Measurements from ENCODE around the gene AK4.

AK4 gene

GRCh38 chr1:65172936-65173690 is 25.1 kb downstream of the AK4 start:
- DNase-seq (ENCODE audit: low spot score), result no peak
- in situ Hi-C loops (cut with MboI; ENCODE audit: low pct_unique_long_range_greater_than_20kb, low sequenced_read_pairs, unreplicated experiment), result no loop called here

GRCh38 chr1:65174585-65174984 is 26.6 kb downstream of the AK4 start:
- in situ Hi-C loops (cut with MboI; ENCODE audit: low pct_unique_long_range_greater_than_20kb, low sequenced_read_pairs, unreplicated experiment), result no loop called here
- peak; percentile 59 for DNase-seq (ENCODE audit: low spot score)
- TF ChIP-seq CTCF (IDR thresholded peaks at IDR 0.05; ENCODE audit: extremely low read depth, insufficient read depth, missing control alignments), result no peak

More at GRCh38 chr1:65172936-65173690, 25.1 kb downstream of the AK4 start:
- TF ChIP-seq CTCF (IDR thresholded peaks at IDR 0.05; ENCODE audit: extremely low read depth, insufficient read depth, missing control alignments), result no peak

GRCh38 chr1:65175171-65176055 is 27.4 kb downstream of the AK4 start:
- TF ChIP-seq CTCF (IDR thresholded peaks at IDR 0.05; ENCODE audit: extremely low read depth, insufficient read depth, missing control alignments), result no peak
- in situ Hi-C loops (cut with MboI; ENCODE audit: low pct_unique_long_range_greater_than_20kb, low sequenced_read_pairs, unreplicated experiment), result no loop called here
- DNase-seq (ENCODE audit: low spot score), result no peak

GRCh38 chr1:65176056-65176450 is 28.1 kb downstream of the AK4 start:
- DNase-seq (ENCODE audit: low spot score), result no peak
- in situ Hi-C loops (cut with MboI; ENCODE audit: low pct_unique_long_range_greater_than_20kb, low sequenced_read_pairs, unreplicated experiment), result no loop called here
- no peak for TF ChIP-seq CTCF (IDR thresholded peaks at IDR 0.05; ENCODE audit: extremely low read depth, insufficient read depth, missing control alignments)

GRCh38 chr1:65176591-65176990 is 28.6 kb downstream of the AK4 start:
- no peak for TF ChIP-seq CTCF (IDR thresholded peaks at IDR 0.05; ENCODE audit: extremely low read depth, insufficient read depth, missing control alignments)
- in situ Hi-C loops (cut with MboI; ENCODE audit: low pct_unique_long_range_greater_than_20kb, low sequenced_read_pairs, unreplicated experiment), result no loop called here

GRCh38 chr1:65177457-65177856 is 29.5 kb downstream of the AK4 start:
- in situ Hi-C loops (cut with MboI; ENCODE audit: low pct_unique_long_range_greater_than_20kb, low sequenced_read_pairs, unreplicated experiment), result no loop called here
- TF ChIP-seq CTCF (IDR thresholded peaks at IDR 0.05; ENCODE audit: extremely low read depth, insufficient read depth, missing control alignments), result no peak
- no peak for DNase-seq (ENCODE audit: low spot score)

More at GRCh38 chr1:65176591-65176990, 28.6 kb downstream of the AK4 start:
- no peak for DNase-seq (ENCODE audit: low spot score)
